ENCODE measurements around the gene IGF2R.

The IGF2R gene

DNA sequence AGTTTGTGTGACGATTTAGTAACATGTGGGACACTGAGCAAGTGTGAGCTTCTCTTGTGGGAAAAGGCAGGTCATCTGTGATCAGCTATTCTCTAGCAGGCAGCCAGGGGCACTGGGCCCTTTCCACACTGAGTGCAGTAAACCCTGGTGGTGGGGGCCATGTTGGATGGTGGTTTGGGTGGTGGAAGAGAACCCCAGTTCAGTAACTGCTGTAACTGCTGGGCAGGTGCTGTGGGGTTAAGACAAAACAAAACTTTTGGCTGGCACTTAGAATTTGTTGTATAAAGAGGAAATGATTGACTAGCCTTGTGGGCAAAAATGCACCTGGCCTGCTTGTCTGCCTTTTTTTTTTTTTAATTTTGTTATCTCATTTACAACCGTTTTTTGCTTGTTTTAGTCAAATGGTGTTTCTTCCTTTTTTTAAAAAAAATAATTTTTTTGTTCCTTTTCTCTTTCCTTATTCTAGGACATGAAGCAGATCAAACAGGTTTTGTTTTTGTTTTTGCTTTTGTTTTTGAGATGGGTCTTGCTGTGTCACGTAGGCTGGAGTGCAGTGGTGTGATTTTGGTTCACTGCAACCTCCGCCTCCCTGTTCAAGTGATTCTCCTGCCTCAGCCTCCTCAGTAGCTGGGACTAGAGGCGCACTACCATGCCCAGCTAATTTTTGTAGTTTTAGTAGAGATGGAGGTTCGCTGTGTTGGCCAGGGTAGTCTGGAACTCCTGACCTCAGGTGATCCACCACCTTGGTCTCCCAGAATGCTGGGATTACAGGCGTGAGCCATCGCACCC lies 59.8 kb downstream of the IGF2R start:
- DNase-seq, result no peak

DNA sequence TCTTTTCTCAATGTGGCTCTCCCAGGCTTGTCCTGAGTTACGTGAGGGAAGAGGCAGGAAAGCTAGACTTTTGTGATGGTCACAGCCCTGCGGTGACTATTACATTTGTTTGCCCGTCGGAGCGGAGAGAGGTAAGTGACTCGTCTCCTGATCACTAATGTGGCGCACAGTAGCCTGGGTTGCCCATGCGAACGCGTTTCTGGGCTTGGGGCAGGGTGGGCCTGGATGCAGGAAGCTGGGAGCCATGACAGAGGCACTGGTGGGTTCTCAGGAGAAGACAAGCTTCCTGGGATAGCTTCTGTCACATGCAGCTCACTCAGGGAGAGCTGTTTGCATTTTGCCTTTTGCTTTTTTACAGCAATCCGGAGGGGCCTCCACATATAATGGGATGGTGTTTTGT lies 60.6 kb downstream of the IGF2R start:
- DNase-seq, result no peak

DNA sequence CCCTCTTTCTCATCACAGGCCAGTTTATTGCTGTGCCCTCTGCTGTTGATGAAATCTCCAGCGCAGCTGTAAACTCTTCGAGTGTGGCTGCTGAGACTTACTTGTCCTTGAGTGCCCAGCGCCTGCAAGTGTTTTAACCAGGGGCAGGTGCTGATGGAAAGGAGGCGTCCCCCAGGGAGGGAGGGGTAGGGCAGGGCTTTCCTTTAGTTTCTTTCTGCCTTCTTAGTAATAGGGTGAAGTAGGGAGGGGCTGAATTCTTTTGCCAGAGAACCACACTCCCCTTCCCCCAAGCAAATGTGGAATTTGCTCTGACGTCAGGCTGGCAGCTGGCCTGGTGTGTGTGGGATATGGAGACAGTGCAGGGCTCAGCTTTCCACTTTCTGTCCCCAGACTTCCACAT lies 61.2 kb downstream of the IGF2R start:
- no peak for DNase-seq

DNA sequence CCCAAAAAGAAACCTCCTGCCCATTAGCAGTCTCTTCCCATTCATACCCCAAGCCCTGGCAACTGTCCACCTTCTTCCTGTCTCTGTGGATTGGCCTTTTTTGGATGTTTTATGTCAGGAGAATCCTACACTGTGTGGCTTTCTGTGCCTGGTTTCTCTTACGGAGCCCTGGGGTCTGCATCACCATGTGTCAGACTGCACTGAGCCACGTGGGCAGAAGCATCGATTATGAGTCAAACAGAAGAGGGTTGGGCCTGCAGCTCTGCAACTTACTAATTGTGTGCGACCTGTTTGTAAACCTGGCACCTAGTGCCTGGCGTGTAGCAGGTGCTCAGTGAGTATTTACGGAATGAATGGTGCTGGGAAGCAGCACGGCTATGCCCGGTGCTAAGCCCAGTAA lies 62.6 kb downstream of the IGF2R start:
- DNase-seq, result no peak

DNA sequence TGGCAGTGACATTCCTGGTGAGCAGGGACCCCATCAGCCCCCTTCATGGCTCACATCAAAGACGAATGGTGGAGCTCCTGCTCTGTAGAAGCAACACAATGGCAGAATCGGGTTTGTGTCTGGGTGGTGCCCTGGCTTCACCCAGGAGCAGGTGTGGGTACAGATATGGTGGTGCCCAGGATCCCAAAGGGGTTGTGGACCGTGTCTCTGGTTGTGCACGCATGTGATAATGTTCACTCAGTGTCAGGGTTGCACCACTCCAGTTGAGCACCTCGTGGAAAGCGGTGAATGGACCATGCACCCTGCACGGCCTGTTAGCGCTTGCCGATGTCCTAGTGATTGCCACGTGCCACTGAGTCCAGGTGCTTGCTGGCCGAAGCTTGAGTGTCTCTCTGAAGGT lies 63.0 kb downstream of the IGF2R start:
- DNase-seq, result no peak

DNA sequence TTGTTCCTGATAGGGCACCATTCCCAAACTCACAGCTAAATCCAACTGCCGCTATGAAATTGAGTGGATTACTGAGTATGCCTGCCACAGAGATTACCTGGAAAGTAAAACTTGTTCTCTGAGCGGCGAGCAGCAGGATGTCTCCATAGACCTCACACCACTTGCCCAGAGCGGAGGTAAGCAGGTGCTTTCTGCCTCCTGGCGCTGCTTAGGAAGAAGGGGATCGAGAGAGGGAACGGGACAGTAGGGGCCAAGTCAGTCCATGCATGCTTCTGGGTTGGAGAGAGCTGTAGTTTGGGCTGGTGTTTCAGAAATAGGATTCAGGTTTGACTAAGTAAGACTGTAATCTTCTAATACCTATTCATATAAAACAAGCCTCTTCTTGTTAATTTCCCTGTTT lies 63.7 kb downstream of the IGF2R start:
- no peak for DNase-seq

DNA sequence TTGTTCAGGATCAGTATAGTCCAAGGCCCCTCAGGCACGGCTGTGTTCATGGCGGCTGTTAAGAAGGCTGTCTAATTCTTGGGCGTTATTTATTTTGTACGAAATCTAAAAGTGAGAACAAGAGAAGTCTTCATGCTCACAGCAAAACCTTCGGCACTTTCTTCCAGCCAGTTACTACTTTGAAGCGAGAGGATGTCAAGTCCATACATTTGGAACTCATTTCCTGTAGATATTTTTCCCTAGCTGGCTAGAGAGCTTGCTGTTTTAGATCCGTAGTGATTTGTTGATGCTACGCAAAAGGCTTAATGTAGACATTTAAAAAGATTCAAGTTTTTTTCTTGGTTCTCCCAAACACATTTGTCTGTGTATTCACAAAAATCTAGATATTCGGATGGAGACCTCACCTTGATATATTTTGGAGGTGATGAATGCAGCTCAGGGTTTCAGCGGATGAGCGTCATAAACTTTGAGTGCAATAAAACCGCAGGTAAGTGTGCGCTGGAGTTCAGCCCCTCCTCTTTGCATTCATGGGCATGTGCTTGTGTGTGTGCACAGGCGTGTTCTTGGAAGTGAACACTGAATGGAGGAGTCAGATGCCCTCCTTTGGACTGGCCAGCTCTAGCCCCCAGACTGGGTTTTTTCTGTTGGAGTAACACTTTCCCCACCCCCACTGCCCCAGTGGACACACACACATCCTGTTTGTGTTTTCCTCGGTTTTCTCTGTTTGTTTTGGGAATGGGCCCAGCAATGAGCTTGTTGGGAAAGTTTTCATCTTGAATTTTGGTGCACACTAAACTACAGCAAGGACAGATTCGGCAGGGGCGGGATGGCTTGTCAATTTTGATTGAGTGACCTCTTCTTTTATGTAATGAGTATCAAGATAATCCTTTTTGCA lies 65.4 kb downstream of the IGF2R start:
- no peak for DNase-seq

DNA sequence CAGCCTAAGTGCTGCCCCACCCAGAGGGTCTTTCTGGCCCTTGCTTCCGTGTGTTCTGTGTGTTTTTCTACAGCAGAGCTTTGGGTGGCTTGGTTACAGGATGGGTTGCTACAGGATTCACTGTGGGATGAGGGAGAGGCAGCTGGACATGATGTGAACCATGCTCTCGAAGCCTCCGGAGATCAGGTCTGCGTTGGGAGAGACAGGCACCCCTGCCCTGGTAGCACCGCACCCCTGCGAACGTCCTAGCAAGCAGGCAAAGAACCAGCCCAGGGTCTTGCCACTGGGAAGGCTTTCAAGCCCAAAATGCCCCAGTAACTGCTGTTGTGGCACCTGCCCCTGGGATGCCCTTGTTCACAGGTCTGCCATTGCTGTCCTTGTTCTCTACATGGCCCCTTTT lies 66.4 kb downstream of the IGF2R start:
- DNase-seq, result no peak

DNA sequence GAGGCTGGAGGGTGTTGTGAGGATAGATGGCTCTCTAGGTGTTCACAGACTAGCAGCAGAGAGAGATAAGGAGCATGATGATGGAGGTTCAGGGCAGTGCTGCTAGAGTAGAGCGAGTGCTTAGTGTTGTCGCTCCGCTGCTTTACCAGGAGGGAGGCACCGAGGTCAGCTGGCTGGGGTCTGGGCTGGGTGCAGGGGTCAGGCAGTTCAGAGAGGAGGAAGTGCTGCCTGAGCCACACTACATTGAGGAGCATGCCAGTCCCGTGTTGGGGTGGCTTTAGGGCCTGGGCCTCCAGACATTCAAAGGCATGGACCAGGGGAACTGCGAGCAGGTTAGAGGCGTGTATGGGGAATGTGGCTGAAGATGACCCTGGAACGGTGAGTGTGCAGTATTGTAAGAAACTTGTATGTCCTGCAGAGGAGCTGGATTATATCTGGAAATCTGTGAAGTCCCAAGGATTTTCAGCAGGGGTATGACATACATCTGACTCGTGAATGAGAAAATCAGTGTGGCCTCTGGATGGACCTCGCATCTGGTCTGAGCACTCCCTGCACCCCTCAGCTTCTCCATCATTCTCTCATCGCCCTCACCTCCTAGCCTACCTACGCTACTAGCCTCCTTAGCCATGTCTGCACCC lies 66.9 kb downstream of the IGF2R start:
- DNase-seq, result no peak

DNA sequence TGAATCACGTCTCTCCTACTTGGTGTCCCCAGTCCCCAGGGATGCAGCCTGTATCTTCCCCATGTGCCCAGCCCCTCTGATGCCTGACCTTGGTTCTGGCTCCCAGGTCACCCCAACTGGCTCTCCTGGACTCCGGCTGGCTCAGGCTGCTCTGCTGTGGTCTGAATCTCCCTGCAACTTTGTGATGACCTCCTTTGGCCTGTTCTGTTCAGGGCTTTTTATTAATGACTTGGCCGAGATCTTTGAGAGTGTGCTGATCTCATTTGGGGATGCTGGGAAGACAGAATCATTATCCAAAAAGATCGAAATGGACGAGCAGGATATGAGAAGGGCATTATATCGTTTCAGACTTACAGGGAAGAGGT lies 67.4 kb downstream of the IGF2R start:
- DNase-seq, result no peak

DNA sequence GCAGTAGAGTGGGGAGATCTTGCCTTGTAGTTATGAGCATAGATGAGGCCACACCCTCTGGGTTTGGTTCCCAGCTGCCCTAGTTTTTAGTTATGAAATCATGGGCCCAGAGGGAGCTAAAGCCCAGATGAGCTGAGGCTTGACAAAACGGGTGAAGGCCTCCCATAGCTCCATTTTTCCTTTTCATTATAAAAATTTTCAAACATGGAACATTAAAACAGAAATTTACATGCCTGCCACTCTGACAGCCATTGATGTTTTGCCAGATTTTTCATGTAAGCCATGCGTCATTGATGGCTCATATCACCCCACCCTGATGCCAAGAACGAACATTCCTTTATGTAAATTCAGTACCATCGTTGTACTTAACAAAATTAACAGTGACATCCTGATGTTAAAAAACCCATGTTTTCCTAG lies 67.9 kb downstream of the IGF2R start:
- DNase-seq, result no peak

DNA sequence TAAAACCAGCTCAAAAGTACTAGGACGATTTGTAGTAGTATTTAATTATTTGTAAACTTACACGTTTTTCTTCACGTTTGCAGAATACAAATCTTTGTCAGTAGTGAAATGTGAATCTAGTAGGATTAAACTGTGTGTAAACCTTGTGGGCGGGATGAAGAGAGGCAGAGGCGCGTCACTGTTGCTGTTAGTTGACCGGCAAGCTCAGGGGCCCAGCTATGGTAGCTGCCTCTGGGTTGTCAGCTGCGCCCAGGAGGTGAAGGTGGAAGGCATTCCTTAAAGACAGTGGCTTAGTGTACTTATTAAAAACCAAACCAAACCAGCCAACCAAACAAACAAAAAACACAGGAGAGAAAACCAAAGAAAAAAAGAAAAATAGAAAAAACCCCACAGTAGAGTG lies 69.6 kb downstream of the IGF2R start:
- no peak for DNase-seq

DNA sequence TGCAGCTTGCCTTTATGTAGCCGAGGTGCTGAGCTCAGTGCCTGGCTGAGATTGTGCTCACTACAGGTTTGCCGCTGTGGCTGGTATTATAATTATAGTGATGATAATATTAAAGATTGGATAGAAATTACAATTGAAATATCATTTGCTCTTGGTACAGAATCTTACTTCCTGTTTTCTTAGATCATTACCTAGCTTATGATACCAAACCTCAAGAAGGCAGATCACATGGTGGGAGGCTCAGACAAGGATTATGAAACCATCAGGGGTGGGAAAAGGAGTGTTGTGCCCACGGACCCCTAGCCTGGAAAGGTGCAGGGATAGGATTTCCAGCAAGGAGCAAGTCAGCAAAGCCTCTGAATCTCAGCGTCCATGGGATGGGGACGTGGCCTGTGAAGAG lies 70.6 kb downstream of the IGF2R start:
- DNase-seq, result no peak

DNA sequence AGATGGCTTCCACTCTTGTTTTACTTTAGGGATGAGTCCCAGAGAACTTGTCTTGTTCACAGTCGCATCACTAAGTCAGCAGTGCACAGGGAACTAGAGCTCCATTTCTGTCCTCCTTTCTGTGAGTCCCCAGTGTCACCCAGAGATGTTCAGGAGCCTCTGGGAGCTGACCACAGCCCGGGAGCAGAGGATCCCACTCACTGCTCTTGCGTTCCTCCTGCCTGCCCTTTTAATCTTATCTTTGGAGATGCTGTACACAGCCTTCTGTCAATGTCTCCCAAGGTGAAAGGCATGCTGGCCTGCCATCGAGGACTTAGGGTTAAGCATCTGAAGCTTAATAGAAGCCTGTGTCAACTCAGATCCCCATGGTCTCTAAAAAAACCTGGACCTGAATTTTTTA lies 71.2 kb downstream of the IGF2R start:
- DNase-seq, result no peak

DNA sequence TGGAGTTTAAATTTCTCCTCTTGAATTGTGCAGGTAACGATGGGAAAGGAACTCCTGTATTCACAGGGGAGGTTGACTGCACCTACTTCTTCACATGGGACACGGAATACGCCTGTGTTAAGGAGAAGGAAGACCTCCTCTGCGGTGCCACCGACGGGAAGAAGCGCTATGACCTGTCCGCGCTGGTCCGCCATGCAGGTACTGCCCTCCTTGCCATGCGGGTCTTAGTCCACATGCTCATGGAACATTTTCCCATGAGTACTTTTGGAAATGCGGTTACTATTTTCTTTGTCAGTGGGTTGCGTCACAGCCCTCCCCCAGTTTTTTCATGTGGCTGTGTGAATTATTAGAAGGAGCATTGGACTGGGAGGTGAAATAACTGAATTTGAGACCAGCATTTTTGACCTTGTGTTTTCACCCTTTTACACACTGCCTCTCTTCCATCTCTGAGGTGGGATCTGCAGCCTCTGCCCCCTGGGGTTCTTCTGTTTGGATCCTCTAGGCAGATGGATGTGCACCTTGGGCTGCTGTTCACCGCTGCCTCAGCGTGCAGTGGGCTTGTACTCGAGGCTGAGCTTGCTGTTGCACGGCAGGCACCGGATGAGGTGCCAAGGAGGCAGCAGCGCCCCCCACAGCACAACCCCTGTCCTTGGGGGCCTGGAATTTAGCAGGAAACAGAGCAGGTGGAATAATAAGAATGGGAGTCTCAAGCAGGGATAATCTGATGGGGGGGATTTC lies 71.8 kb downstream of the IGF2R start:
- no peak for DNase-seq

DNA sequence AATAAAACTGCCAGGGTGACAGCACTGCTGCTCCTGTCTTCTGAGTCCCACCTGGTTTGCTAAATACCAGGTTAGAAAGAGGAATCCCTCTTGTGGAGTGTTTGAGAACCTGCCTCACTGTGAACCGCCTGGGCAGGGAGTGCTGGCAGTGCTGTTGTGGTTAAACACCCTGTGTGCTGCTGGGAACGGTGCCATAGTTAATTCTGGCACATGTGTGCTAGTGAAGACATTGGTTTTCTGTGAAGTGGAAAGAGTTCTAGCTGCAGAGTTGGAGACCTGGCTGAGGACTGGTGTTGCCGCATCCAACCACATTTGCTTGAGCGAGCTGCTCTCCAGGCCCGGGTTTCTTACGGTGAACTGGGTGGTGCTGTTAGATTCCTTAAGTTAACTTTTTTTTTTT lies 72.7 kb downstream of the IGF2R start:
- DNase-seq, result no peak

DNA sequence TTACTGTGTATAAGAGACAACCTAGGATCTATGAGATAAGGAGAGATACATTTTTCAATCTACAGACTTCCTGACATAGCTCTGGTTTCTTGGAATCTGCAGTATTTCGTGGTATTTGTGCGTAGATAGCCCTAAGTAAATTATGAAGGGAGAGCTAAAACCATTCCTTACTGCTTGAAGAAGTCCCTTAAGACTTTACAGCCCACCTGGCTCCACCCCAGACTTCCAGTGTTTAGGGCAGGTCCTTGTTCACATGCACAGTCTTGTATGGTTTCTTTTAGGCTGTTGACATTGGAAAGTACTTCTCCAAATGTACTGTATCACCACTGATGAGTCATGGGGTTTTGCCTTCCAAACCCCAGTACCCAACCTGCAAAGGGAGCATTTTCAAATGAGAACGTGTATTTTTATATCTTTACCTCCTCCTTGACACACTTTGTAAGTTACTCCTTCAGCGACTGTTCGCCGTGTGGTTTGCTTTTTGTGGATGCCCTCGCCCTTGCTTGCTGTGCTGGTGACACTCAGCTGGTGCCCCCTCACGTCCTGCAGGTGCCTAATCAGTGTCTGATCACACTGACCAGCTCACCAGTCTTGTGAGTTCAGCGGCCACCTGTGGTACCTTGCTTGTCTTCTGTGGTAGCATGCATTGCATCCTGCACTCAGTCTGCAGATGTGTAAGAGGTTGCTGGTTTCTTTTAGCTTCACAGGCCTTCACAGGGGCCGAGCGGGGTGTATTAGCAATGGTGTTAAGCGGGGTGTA lies 73.3 kb downstream of the IGF2R start:
- DNase-seq, result no peak

DNA sequence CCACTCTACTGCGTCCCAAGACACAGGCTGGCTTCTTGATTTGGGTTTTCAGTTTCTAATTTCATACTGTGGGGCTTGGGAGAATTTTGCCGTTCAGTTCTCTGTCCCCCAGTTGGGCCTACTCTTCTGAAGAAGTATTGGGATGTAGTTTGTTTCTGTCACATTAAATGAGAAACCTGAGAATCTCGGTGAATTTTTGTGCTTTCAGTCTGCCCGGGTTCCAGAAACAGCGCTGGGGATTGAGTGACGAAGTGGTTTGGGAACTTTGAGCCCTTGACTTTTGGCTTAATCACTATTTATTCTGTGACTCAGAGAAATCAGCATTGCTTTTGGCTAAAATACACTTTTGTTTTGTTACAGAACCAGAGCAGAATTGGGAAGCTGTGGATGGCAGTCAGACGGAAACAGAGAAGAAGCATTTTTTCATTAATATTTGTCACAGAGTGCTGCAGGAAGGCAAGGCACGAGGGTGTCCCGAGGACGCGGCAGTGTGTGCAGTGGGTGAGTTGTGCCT lies 74.0 kb downstream of the IGF2R start:
- no peak for DNase-seq

DNA sequence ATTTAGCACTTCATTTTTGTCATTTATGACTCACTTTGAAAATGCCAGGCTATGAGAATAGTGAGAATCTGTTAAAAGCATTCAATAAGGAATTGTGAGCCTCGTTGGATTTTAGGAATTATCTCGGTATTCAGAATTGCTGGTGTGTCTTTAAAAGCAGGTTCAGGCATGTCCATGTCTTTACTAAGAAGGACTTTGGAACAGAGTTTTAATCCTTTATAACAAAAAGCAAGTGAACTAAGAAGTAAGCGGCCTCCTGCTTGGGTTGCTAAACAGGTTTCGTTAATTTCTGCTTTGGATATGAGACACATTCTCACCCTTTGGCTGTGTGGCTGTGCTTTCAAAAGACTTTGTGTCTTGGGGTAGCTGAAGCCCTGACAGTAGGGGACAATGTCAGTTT lies 74.9 kb downstream of the IGF2R start:
- DNase-seq, result no peak

DNA sequence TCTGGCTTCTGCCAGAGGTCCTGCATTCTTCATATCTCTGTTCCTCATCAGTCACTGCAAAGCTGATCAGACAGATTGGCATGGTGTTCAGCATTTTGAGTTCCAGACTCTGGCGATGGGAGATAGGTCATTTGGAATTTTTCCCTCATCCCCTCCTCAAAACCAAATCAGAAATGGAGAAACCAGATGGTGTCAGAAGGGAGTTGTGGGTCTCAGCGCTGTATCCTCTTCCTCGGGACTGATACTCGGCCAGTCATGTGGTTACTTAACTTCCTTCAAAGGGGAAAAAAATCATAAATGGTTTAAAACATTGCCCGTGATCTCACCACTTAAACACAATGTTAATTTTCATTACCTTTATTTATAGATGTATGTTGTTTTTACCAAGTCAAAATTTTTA lies 75.8 kb downstream of the IGF2R start:
- DNase-seq, result no peak

DNA sequence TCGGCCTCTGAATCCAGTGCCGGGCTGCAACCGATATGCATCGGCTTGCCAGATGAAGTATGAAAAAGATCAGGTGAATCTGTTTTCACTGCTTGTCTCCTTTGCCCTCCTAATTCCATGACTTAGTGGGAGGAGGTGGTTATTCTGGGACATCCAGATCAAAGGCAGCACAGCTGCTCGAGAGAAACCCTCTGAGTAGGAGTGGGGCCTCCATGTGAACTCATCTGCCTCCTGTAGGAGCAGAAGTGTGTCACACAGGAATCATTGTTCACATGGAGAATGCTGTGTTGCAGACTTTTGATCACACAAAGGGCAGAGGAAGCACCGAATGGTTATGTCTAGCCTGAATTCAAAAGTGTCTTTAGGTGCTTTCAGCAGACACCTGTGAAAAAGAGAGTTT lies 79.6 kb downstream of the IGF2R start:
- no peak for DNase-seq

DNA sequence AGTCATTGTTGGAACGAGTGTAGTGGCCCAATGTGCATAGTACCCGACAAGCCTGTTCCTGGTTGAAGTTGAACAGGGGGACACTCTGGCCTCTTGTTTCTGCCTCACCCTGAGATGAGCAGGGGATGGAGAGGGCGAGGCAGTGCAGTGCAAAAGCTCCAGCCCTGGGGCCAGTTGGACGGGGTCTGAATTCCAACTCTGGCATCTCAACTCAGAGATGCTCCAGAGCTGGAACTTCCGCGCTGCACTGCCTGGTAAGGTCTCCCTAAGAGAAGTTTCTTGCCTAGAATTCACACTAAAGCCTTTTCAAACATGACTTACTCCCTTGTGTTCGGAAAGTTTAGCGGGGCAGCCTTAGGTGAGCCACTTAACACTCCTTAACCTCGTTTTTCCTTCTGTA lies 80.5 kb downstream of the IGF2R start:
- no peak for DNase-seq

Data from GF-D8 (cell line).